CD4-positive, alpha-beta T cell treated with Interferon gamma for 1 hour (primary cell): ENCODE data around the gene IER5.

Source experiments
- DNase-seq: peaks from one replicate; pipeline ENCODE4 v3.0.0-alpha.2; 2020

IER5 gene

GRCh38 chr1:181099152-181100014 lies 10.9 kb downstream of the IER5 start:
- DNase-seq = no peak

- no peak for DNase-seq
Measured at GRCh38 chr1:181100015-181100905, 11.8 kb downstream of the IER5 start.

GRCh38 chr1:181100934-181101333 lies 12.4 kb downstream of the IER5 start:
- DNase-seq = no peak

GRCh38 chr1:181101581-181102226 lies 13.2 kb downstream of the IER5 start:
- no peak for DNase-seq

- DNase-seq = no peak
Measured at GRCh38 chr1:181102841-181103240, 14.3 kb downstream of the IER5 start.

- no peak for DNase-seq
Measured at GRCh38 chr1:181103399-181103798, 14.9 kb downstream of the IER5 start.

GRCh38 chr1:181104042-181104789 lies 15.7 kb downstream of the IER5 start:
- DNase-seq = no peak

- DNase-seq = peak; percentile 64
Measured at GRCh38 chr1:181104790-181105133, 16.3 kb downstream of the IER5 start.

GRCh38 chr1:181105134-181106021 lies 16.9 kb downstream of the IER5 start:
- DNase-seq = peak; percentile 95

GRCh38 chr1:181106022-181106312 lies 17.5 kb downstream of the IER5 start:
- no peak for DNase-seq

GRCh38 chr1:181106479-181106878 lies 18.0 kb downstream of the IER5 start:
- no peak for DNase-seq

GRCh38 chr1:181107711-181108110 lies 19.2 kb downstream of the IER5 start:
- DNase-seq = no peak

GRCh38 chr1:181108304-181108867 lies 19.9 kb downstream of the IER5 start:
- DNase-seq = no peak

GRCh38 chr1:181110013-181110412 lies 21.5 kb downstream of the IER5 start:
- DNase-seq = no peak

GRCh38 chr1:181111559-181111958 lies 23.1 kb downstream of the IER5 start:
- DNase-seq = no peak

GRCh38 chr1:181112071-181112929 lies 23.8 kb downstream of the IER5 start:
- DNase-seq = peak; percentile 43

GRCh38 chr1:181113059-181113641 lies 24.6 kb downstream of the IER5 start:
- DNase-seq = no peak

- DNase-seq = no peak
Measured at GRCh38 chr1:181114574-181115367, 26.3 kb downstream of the IER5 start.

- DNase-seq = no peak
Measured at GRCh38 chr1:181115368-181115684, 26.8 kb downstream of the IER5 start.
